Activated B cell treated with CpG ODN at 0.5 μM for 24 hours (primary cell): ENCODE results near the gene AMPD2. TPM values are rescaled to one million over a fixed set of nuclear protein-coding genes. Genes with fewer than 3 reads are reported as not detected.
"Not testable (repeated sequence)": the region's sequence is repeated elsewhere in the genome, so short reads cannot be mapped to it uniquely, and the experiment has no call there.

Source experiments
- ATAC-seq: fragments of 200-7000 bp; cut with Tn5 transposase; one replicate; pipeline ENCODE4 v1.10.0; 2021; ENCODE audit warnings: low read depth, mild to moderate bottlenecking, moderate library complexity
- CTCF ChIA-PET: fragments of 350-600 bp; sonication (Branson Sonifier 250); formaldehyde crosslinking; loops from one replicate; lab custom pipeline; 2021; ENCODE audit warnings: antibody characterized with exemption; lab: Charles Lee
- POLR2A ChIA-PET: fragments of 350-600 bp; sonication (Branson Sonifier 250); formaldehyde crosslinking; loops from one replicate; lab custom pipeline; 2021; ENCODE audit warnings: antibody characterized with exemption; lab: Charles Lee
- DNase-seq: peaks from one replicate; pipeline ENCODE4 v3.0.0; 2022
- H3K27ac Mint-ChIP-seq: one replicate; pipeline ENCODE4 v1.8.0; 2020; ENCODE audit warnings: mixed read lengths
- H3K27me3 Mint-ChIP-seq: one replicate; pipeline ENCODE4 v1.8.0; 2021; ENCODE audit warnings: mixed read lengths
- H3K36me3 Mint-ChIP-seq: one replicate; pipeline ENCODE4 v1.8.0; 2021; ENCODE audit warnings: low read depth, mixed read lengths
- H3K4me1 Mint-ChIP-seq: one replicate; pipeline ENCODE4 v1.8.0; 2021; ENCODE audit warnings: mixed read lengths
- H3K4me3 Mint-ChIP-seq: one replicate; pipeline ENCODE4 v1.8.0; 2020; ENCODE audit warnings: mild to moderate bottlenecking, mixed read lengths
- H3K9me3 Mint-ChIP-seq: one replicate; pipeline ENCODE4 v1.8.0; 2020; ENCODE audit warnings: mixed read lengths
- intact Hi-C: fragments of 100-400 bp; cut with micrococcal nuclease; formaldehyde crosslinking; loops from one replicate; pipeline ENCODE4 v1.15.1; 2024
- total RNA-seq: library from RNA; stranded (reverse); gene quantifications from 2 replicates; pipeline ENCODE4 v1.2.3, GENCODE V29; 2022
- TF ChIP-seq, protein P1 (sequence below): fragments of 200-600 bp; IDR thresholded peaks from one replicate; pipeline ENCODE4 v1.8.0; 2022; ENCODE audit warnings: antibody characterized with exemption, mild to moderate bottlenecking

AMPD2 gene
- total RNA-seq, 1 donor from 2014 or later, result 64.9 TPM

DNA sequence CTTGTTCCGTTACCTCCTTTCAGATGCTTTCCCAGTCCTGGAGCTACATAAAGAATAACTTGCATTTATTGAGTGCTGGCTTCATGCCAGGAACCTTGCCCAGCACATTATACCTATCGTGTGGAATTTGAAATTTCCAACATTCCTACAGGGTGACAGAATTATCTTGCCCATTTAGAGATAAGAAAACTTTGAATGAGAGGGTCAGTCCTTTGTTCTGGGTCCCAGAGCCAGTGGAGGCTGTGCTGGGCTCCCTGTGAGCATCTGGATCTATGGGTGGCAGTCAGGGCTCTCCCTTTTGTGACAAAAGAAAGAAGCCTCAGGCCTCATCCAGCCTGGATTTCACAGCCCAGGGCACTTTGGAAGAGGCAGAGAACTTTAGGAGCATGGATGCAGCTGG lies 39.5 kb downstream of the AMPD2 start:
- Mint-ChIP-seq H3K27ac (no peak overlapping the region), H3K9me3 (no peaks in the 10 kb centered on the region), H3K36me3 (peaks cover 21% of the 10 kb centered on the region), H3K27me3 (no peaks in the 10 kb centered on the region), H3K4me1 (peaks cover 24% of the 10 kb centered on the region), H3K4me3 (no peak overlapping the region)
- TF ChIP-seq, protein P1, sequence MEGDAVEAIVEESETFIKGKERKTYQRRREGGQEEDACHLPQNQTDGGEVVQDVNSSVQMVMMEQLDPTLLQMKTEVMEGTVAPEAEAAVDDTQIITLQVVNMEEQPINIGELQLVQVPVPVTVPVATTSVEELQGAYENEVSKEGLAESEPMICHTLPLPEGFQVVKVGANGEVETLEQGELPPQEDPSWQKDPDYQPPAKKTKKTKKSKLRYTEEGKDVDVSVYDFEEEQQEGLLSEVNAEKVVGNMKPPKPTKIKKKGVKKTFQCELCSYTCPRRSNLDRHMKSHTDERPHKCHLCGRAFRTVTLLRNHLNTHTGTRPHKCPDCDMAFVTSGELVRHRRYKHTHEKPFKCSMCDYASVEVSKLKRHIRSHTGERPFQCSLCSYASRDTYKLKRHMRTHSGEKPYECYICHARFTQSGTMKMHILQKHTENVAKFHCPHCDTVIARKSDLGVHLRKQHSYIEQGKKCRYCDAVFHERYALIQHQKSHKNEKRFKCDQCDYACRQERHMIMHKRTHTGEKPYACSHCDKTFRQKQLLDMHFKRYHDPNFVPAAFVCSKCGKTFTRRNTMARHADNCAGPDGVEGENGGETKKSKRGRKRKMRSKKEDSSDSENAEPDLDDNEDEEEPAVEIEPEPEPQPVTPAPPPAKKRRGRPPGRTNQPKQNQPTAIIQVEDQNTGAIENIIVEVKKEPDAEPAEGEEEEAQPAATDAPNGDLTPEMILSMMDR, result no peak
- CTCF ChIA-PET, result no interaction called here
- POLR2A ChIA-PET, result no interaction called here
- no peak for DNase-seq
- no peak for ATAC-seq
- intact Hi-C loops, result loop anchor here (5.0 kb wide), 3 partner anchors 83 to 167 kb away; partner anchors contain the start of genes CYB561D1 and GSTM3

DNA sequence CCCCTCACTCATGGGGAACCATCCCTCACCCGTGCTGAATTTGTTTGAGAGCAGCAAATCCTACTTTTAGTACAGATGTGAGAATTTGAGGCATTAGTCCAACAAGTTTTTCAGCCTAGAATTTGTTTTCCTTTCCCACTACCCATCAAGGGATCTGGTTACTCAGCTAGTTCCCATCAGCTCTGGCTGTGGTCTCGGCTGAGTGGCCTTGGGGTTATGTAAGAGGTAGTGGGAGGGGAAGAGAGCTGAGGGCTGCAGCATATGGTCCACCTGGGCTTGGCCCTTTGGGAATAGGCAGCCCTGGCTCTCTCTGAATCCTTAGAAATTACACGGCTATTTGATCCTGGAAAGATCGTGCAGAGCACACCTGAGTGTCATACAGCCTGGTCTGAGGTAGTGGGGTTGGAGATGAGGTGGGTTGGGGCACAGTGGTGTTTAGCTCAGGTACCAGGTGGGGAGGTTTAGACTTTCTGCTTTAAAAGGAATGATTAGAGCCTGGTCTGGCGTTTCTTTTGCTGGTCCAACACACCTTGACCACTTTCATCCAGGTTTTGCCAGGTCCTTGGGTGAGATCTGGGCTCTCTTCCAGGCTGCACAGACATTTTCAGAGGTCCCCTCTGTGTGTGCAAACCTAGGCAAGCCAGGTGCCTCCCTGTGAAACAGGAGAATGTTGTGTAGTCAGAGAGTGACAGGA lies 40.5 kb downstream of the AMPD2 start:
- intact Hi-C loops, result loop anchor here (5.0 kb wide), 3 partner anchors 82 to 168 kb away; partner anchors contain the start of genes CYB561D1 and GSTM3
- CTCF ChIA-PET, result interaction anchor here (0.6 kb wide), 1 partner anchor 372 kb away, joined by 5 read pairs; no protein-coding TSS in a partner anchor
- Mint-ChIP-seq H3K27ac (no peak overlapping the region), H3K9me3 (no peaks in the 10 kb centered on the region), H3K27me3 (no peaks in the 10 kb centered on the region), H3K4me1 (peaks cover 20% of the 10 kb centered on the region), H3K4me3 (no peak overlapping the region), H3K36me3 (peaks cover 21% of the 10 kb centered on the region)
- TF ChIP-seq, protein P1, result no peak
- DNase-seq (no peak), ATAC-seq (no peak)
- POLR2A ChIA-PET, result no interaction called here

DNA sequence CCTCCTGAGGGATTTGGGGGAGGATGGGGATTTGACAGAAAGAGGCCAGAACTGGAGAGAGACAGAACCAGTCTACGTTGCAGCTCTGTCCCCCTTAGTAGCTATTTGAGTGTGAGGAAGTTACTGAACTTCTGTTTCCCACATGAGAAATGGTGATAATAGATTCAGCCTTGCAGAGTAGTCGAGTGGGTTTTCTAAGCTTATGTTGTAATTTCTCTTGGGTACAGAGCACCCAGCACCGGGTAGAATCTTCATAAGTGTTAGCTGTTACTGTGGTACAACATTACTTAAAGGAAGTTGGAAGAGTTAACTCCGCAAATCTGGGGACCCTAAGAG lies 41.0 kb downstream of the AMPD2 start:
- POLR2A ChIA-PET, H3K9me3 Mint-ChIP-seq, H3K27me3 Mint-ChIP-seq, intact Hi-C loops, H3K4me3 Mint-ChIP-seq, H3K27ac Mint-ChIP-seq, ATAC-seq, DNase-seq: not testable (repeated sequence)
- CTCF ChIA-PET, result interaction anchor here (0.6 kb wide), 1 partner anchor 371 kb away, joined by 5 read pairs; no protein-coding TSS in a partner anchor
- Mint-ChIP-seq H3K4me1 (peaks cover 15% of the 10 kb centered on the region), H3K36me3 (peaks cover 20% of the 10 kb centered on the region)

DNA sequence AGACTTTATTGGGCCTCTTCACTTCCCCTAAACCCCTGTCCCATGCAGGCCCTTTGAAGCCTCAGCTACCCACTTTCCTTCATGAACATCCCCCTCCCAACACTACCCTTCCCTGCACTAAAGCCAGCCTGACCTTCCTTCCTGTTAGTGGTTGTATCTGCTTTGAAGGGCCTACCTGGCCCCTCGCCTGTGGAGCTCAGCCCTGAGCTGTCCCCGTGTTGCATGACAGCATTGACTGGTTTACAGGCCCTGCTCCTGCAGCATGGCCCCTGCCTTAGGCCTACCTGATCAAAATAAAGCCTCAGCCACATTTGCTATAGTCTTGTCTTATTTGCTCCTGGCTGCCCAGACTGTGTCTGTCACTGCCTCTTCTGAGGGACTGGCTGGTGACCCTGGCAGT lies 41.8 kb downstream of the AMPD2 start:
- DNase-seq, result no peak
- no peak for ATAC-seq
- Mint-ChIP-seq H3K9me3 (no peaks in the 10 kb centered on the region), H3K4me3 (no peak overlapping the region), H3K4me1 (peaks cover 9% of the 10 kb centered on the region), H3K27ac (no peak overlapping the region), H3K36me3 (peaks cover 19% of the 10 kb centered on the region), H3K27me3 (no peaks in the 10 kb centered on the region)
- TF ChIP-seq, protein P1, result no peak
- CTCF ChIA-PET, result no interaction called here
- intact Hi-C loops, result no loop called here
- POLR2A ChIA-PET, result no interaction called here

DNA sequence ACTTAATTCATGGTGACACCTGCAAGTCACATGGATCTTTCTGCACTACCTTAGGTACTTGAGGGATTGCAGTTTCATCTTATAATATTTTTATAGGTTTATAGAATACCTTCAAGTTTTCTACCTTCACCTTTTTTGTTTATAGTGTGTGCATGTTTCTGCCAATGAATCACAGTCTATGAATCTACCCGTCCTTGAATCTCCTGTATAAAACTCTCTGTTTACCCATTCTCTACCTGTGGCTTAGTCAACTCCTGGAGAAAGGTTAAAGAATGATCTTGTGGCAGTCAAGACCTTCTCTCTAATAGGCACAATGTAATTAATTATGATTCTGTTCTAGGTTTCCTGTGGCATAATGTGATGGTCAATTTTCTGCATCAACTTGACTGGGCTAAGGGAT lies 45.0 kb downstream of the AMPD2 start:
- DNase-seq (no peak), ATAC-seq (no peak)
- Mint-ChIP-seq H3K4me1 (peaks cover 20% of the 10 kb centered on the region), H3K27me3 (no peaks in the 10 kb centered on the region), H3K4me3 (no peak overlapping the region), H3K36me3 (peaks cover 9% of the 10 kb centered on the region), H3K9me3 (no peaks in the 10 kb centered on the region), H3K27ac (no peak overlapping the region)
- ChIA-PET POLR2A (no interaction called here), CTCF (no interaction called here)
- intact Hi-C loops, result no loop called here
- TF ChIP-seq, protein P1, result no peak
